IMR-90 (cell line): Measurements from ENCODE around the gene MFSD6. TPM values are rescaled to one million over a fixed set of nuclear protein-coding genes. Genes with fewer than 3 reads are reported as not detected.

Experiments
- ATAC-seq: fragments of 200-7000 bp; cut with Tn5 transposase; 2 replicates; pipeline ENCODE4 v1.9.1; 2020; ENCODE audit warnings: low read depth, mild to moderate bottlenecking, moderate library complexity
- BruUV-seq: library from RNA; stranded (reverse); fragments of 400-500 nt; replicated peaks from 2 replicates; lab custom pipeline; 2021; lab: Mats Ljungman, UMichigan
- CTCF ChIA-PET: fragments of 300-600 bp; formaldehyde crosslinking; extraction: SDS; loops from one replicate; lab custom pipeline; 2021; ENCODE audit warnings: antibody characterized with exemption; lab: Yijun Ruan, JAX
- POLR2A ChIA-PET: fragments of 300-600 bp; sonication (Branson Sonifier 250); formaldehyde crosslinking; loops from one replicate; lab custom pipeline; 2022; ENCODE audit warnings: antibody characterized with exemption; ENCODE audit not compliant: unreplicated experiment; lab: Charles Lee
- DNase-seq: peaks from one replicate; pipeline ENCODE4 v3.0.0; 2013
- H2AFZ ChIP-seq: replicated peaks from 2 replicates; pipeline ENCODE3; 2013; ENCODE audit warnings: low read length, mild to moderate bottlenecking; ENCODE audit not compliant: poor library complexity
- H2AK5ac ChIP-seq: 2 replicates; pipeline ENCODE4 v1.6.1; 2013; ENCODE audit warnings: low read depth, low read length, inconsistent platforms
- H2AK9ac ChIP-seq: replicated peaks from 2 replicates; pipeline ENCODE3; 2013; ENCODE audit warnings: mild to moderate bottlenecking, low read depth, low read length, moderate library complexity; ENCODE audit not compliant: poor library complexity
- H2BK120ac ChIP-seq: 2 replicates; pipeline ENCODE4 v1.6.1; 2013; ENCODE audit warnings: low read depth, low read length, inconsistent platforms
- H2BK15ac ChIP-seq: 3 replicates; pipeline ENCODE4 v1.6.1; 2013; ENCODE audit warnings: low read depth, low read length, inconsistent platforms
- H2BK20ac ChIP-seq: 2 replicates; pipeline ENCODE4 v1.6.1; 2013; ENCODE audit warnings: low read depth, mild to moderate bottlenecking, inconsistent platforms, low read length, moderate library complexity
- H2BK5ac ChIP-seq: 2 replicates; pipeline ENCODE4 v1.6.1; 2013; ENCODE audit warnings: mild to moderate bottlenecking, low read depth, low read length, inconsistent platforms; ENCODE audit not compliant: poor library complexity, severe bottlenecking
- H3K14ac ChIP-seq: replicated peaks from 2 replicates; pipeline ENCODE4 v1.6.1; 2013; ENCODE audit warnings: low read depth, low read length, inconsistent platforms
- H3K18ac ChIP-seq: 2 replicates; pipeline ENCODE4 v1.6.1; 2013; ENCODE audit warnings: low read depth, low read length, control low read depth
- H3K23ac ChIP-seq: 2 replicates; pipeline ENCODE4 v1.6.1; 2013; ENCODE audit warnings: low read depth, low read length, inconsistent platforms
- H3K27ac ChIP-seq: 2 replicates; pipeline ENCODE4 v1.5.1; 2013; ENCODE audit warnings: mild to moderate bottlenecking, control low read depth, low read length; ENCODE audit not compliant: insufficient read depth
- H3K27me3 ChIP-seq: 2 replicates; pipeline ENCODE4 v1.6.1; 2013; ENCODE audit warnings: low read length; ENCODE audit not compliant: control insufficient read depth, insufficient read depth
- H3K36me3 ChIP-seq: 2 replicates; pipeline ENCODE4 v1.6.1; 2013; ENCODE audit warnings: low read length, mixed read lengths; ENCODE audit not compliant: control insufficient read depth, insufficient read depth
- H3K4ac ChIP-seq: 2 replicates; pipeline ENCODE4 v1.6.1; 2013; ENCODE audit warnings: low read depth, low read length, inconsistent platforms
- H3K4me1 ChIP-seq: 2 replicates; pipeline ENCODE4 v1.6.1; 2013; ENCODE audit warnings: low read length, mixed read lengths; ENCODE audit not compliant: control insufficient read depth, insufficient read depth
- H3K4me2 ChIP-seq: 2 replicates; pipeline ENCODE4 v1.6.1; 2013; ENCODE audit warnings: low read depth, mild to moderate bottlenecking, control low read depth, low read length, moderate library complexity
- H3K4me3 ChIP-seq: 2 replicates; pipeline ENCODE4 v1.5.1; 2013; ENCODE audit warnings: low read depth, mild to moderate bottlenecking, control low read depth, low read length, moderate library complexity; ENCODE audit not compliant: insufficient read depth
- H3K56ac ChIP-seq: 2 replicates; pipeline ENCODE4 v1.6.1; 2013; ENCODE audit warnings: low read length, inconsistent platforms; ENCODE audit not compliant: insufficient read depth; ENCODE audit errors: extremely low read depth
- H3K79me1 ChIP-seq, 2 experiments: 2 replicates each; pipeline ENCODE4 v1.6.1; 2013; ENCODE audit warnings: low read length in 2 of 2, inconsistent platforms in 1 of 2, low read depth in 1 of 2
- H3K9ac ChIP-seq: 2 replicates; pipeline ENCODE4 v1.6.1; 2013; ENCODE audit warnings: low read depth, low read length, control low read depth
- H3K9me1 ChIP-seq: 2 replicates; pipeline ENCODE4 v1.6.1; 2013; ENCODE audit warnings: low read length, inconsistent platforms; ENCODE audit not compliant: insufficient read depth
- H3K9me3 ChIP-seq: 2 replicates; pipeline ENCODE4 v1.6.1; 2013; ENCODE audit warnings: low read length; ENCODE audit not compliant: control insufficient read depth, insufficient read depth
- H4K20me1 ChIP-seq: 2 replicates; pipeline ENCODE4 v1.6.1; 2013; ENCODE audit warnings: low read length, inconsistent platforms; ENCODE audit not compliant: insufficient read depth
- H4K5ac ChIP-seq: 2 replicates; pipeline ENCODE4 v1.6.1; 2013; ENCODE audit warnings: mild to moderate bottlenecking, low read depth, low read length, control low read depth
- H4K8ac ChIP-seq, 2 experiments: 2 replicates each; pipeline ENCODE4 v1.6.1; 2013; ENCODE audit warnings: low read depth in 2 of 2, low read length in 2 of 2, control low read depth in 1 of 2, inconsistent platforms in 1 of 2
- H4K91ac ChIP-seq: 2 replicates; pipeline ENCODE4 v1.6.1; 2013; ENCODE audit warnings: low read depth, low read length, inconsistent platforms; ENCODE audit not compliant: insufficient read depth
- BHLHE40 ChIP-seq: fragments of 150-350 bp; IDR thresholded peaks from 2 replicates; pipeline ENCODE4 v1.6.1; 2016; ENCODE audit warnings: mild to moderate bottlenecking, low read depth, low read length
- CEBPB ChIP-seq: IDR thresholded peaks from 2 replicates; pipeline ENCODE4 v1.6.1; 2012; ENCODE audit warnings: low read depth, low read length, improper control_type of control experiment
- CHD1 ChIP-seq: IDR thresholded peaks from 2 replicates; pipeline ENCODE4 v1.6.1; 2012; ENCODE audit warnings: low read depth, low read length, improper control_type of control experiment
- CTCF ChIP-seq: conservative IDR thresholded peaks from 2 replicates; pipeline ENCODE4 v1.5.1; 2012; ENCODE audit warnings: mild to moderate bottlenecking, low read depth, low read length, improper control_type of control experiment
- ELK1 ChIP-seq: fragments of 150-350 bp; IDR thresholded peaks from 2 replicates; pipeline ENCODE4 v1.6.1; 2016; ENCODE audit warnings: low read depth, mild to moderate bottlenecking, low read length, moderate library complexity, borderline replicate concordance
- FOS ChIP-seq: fragments of 150-350 bp; IDR thresholded peaks from 2 replicates; pipeline ENCODE4 v1.6.1; 2016; ENCODE audit warnings: low read depth, low read length
- MAFK ChIP-seq: IDR thresholded peaks from 2 replicates; pipeline ENCODE4 v1.6.1; 2012; ENCODE audit warnings: low read depth, low read length, improper control_type of control experiment
- MAZ ChIP-seq: IDR thresholded peaks from 2 replicates; pipeline ENCODE4 v1.6.1; 2012; ENCODE audit warnings: low read depth, mild to moderate bottlenecking, low read length, improper control_type of control experiment, moderate library complexity, borderline replicate concordance
- MXI1 ChIP-seq: IDR thresholded peaks from 2 replicates; pipeline ENCODE4 v1.6.1; 2012; ENCODE audit warnings: low read depth, mild to moderate bottlenecking, low read length, moderate library complexity, borderline replicate concordance
- NFE2L2 ChIP-seq: fragments of 150-350 bp; IDR thresholded peaks from 2 replicates; pipeline ENCODE4 v1.6.1; 2016; ENCODE audit warnings: low read depth, mild to moderate bottlenecking, low read length
- POLR2A ChIP-seq: IDR thresholded peaks from 2 replicates; pipeline ENCODE4 v1.6.1; 2012; ENCODE audit warnings: mild to moderate bottlenecking, low read depth, low read length
- RAD21 ChIP-seq: IDR thresholded peaks from 2 replicates; pipeline ENCODE4 v1.6.1; 2012; ENCODE audit warnings: low read length, improper control_type of control experiment
- RCOR1 ChIP-seq: IDR thresholded peaks from 2 replicates; pipeline ENCODE4 v1.6.1; 2012; ENCODE audit warnings: mild to moderate bottlenecking, low read length, improper control_type of control experiment; ENCODE audit not compliant: insufficient replicate concordance
- RFX5 ChIP-seq: IDR thresholded peaks from 2 replicates; pipeline ENCODE4 v1.8.0; 2012; ENCODE audit warnings: low read depth, mild to moderate bottlenecking, low read length, moderate library complexity
- SMC3 ChIP-seq: fragments of 150-350 bp; IDR thresholded peaks from 2 replicates; pipeline ENCODE4 v1.6.1; 2016; ENCODE audit warnings: low read depth, mild to moderate bottlenecking, antibody characterized with exemption, low read length, moderate library complexity
- USF2 ChIP-seq: fragments of 150-350 bp; IDR thresholded peaks from 2 replicates; pipeline ENCODE4 v1.6.1; 2017; ENCODE audit warnings: mild to moderate bottlenecking, antibody characterized with exemption, low read length, low read depth
- WGBS, 2 experiments: methylation state at CpG; one replicate each; pipeline versions ENCODE4 v1.1.5 to v1.1.7; 2013; ENCODE audit warnings: missing lambda C conversion rate in 2 of 2; ENCODE audit not compliant: insufficient read length in 1 of 2; ENCODE audit errors: extremely low coverage in 2 of 2; 5-methylcytosine and 5-hydroxymethylcytosine counted together
- dilution Hi-C: fragments of 300-500 bp; cut with HindIII; formaldehyde crosslinking; loops from one replicate; pipeline ENCODE4 v1.14.3; 2018; ENCODE audit warnings: low sequenced_read_pairs; ENCODE audit not compliant: unreplicated experiment
- in situ Hi-C: fragments of 300-500 bp; cut with MboI; formaldehyde crosslinking; loops from 3 replicates; pipeline ENCODE4 v1.14.3; 2019; ENCODE audit warnings: low sequenced_read_pairs, inconsistent platforms, mixed read lengths
- intact Hi-C: fragments of 100-400 bp; cut with micrococcal nuclease; formaldehyde crosslinking; loops from 2 replicates; pipeline ENCODE4 v1.10.0; 2022
- polyA plus RNA-seq, 3 experiments: library from polyadenylated mRNA; depleted of rRNA; stranded (reverse); fragments of >200 nt; gene quantifications; 2 replicates each; pipeline ENCODE4 v1.2.3, GENCODE V29; 2012; ENCODE audit warnings: low replicate concordance in 1 of 3
- total RNA-seq: library from RNA; depleted of rRNA; stranded (reverse); fragments of >200 nt; gene quantifications from 2 replicates; pipeline ENCODE4 v1.2.3, GENCODE V29; 2012

The MFSD6 gene
- total and polyA plus RNA-seq, 2 of the 4 experiments (the other 2 are of a cell fraction): 4.2 to 7.7 TPM

GRCh38 chr2:190396271-190396670 lies 11.9 kb upstream of the MFSD6 start:
- H3K4ac ChIP-seq: no peak overlapping the region
- no peak overlapping the region for H3K56ac ChIP-seq
- H4K8ac ChIP-seq: no peak overlapping the region
- dilution Hi-C loops: no loop called here
- DNase-seq (no peak), ATAC-seq (no peak)
- H3K27ac ChIP-seq: no peak overlapping the region
- in situ Hi-C loops: no loop called here
- intact Hi-C loops: no loop called here
- H2AK5ac ChIP-seq: no peak overlapping the region
- H3K18ac ChIP-seq: no peak overlapping the region
- H2AFZ ChIP-seq: no peak overlapping the region
- peaks cover 11% of the 10 kb centered on the region for H3K27me3 ChIP-seq
- H3K36me3 ChIP-seq: no peaks in the 10 kb centered on the region
- H4K20me1 ChIP-seq: no peaks in the 10 kb centered on the region
- POLR2A ChIA-PET: no interaction called here
- TF ChIP-seq ELK1: no peak
- TF ChIP-seq CEBPB: no peak
- TF ChIP-seq RAD21: no peak
- TF ChIP-seq RFX5: no peak
- no peak for TF ChIP-seq USF2
- no peak for TF ChIP-seq CHD1
- TF ChIP-seq SMC3: no peak
- no peak for TF ChIP-seq POLR2A
- TF ChIP-seq MAFK: no peak
- no peak for TF ChIP-seq MXI1
- TF ChIP-seq BHLHE40: no peak
- no peak for TF ChIP-seq CTCF
- no peak for TF ChIP-seq RCOR1
- TF ChIP-seq MAZ: no peak
- no peak for TF ChIP-seq FOS
- TF ChIP-seq NFE2L2: no peak
- no peak overlapping the region for H2BK20ac ChIP-seq
- no TSS peak for BruUV-seq
- no peaks in the 10 kb centered on the region for H3K79me1 ChIP-seq
- no CpG with 5 or more reads among the region's 2 CpGs for WGBS, 2 experiments
- H3K9ac ChIP-seq: no peak overlapping the region
- CTCF ChIA-PET: no interaction called here
- no peaks in the 10 kb centered on the region for H3K4me1 ChIP-seq
- H2BK15ac ChIP-seq: no peak overlapping the region
- no peaks in the 10 kb centered on the region for H3K9me1 ChIP-seq
- no peak overlapping the region for H4K5ac ChIP-seq
- no peak overlapping the region for H3K14ac ChIP-seq
- H3K4me3 ChIP-seq: no peak overlapping the region
- no peak overlapping the region for H2BK5ac ChIP-seq
- no peaks in the 10 kb centered on the region for H3K9me3 ChIP-seq
- H4K91ac ChIP-seq: no peak overlapping the region
- H2AK9ac ChIP-seq: no peak overlapping the region
- H3K4me2 ChIP-seq: no peak overlapping the region
- H3K23ac ChIP-seq: no peak overlapping the region
- no peak overlapping the region for H2BK120ac ChIP-seq
